IMR-90 (cell line): ENCODE results near the gene ZDHHC6.

ENCODE experiments used
- BHLHE40 ChIP-seq: fragments of 150-350 bp; IDR thresholded peaks from 2 replicates; pipeline ENCODE4 v1.6.1; 2016; ENCODE audit warnings: mild to moderate bottlenecking, low read depth, low read length
- CEBPB ChIP-seq: IDR thresholded peaks from 2 replicates; pipeline ENCODE4 v1.6.1; 2012; ENCODE audit warnings: low read depth, low read length, improper control_type of control experiment
- CHD1 ChIP-seq: IDR thresholded peaks from 2 replicates; pipeline ENCODE4 v1.6.1; 2012; ENCODE audit warnings: low read depth, low read length, improper control_type of control experiment
- FOS ChIP-seq: fragments of 150-350 bp; IDR thresholded peaks from 2 replicates; pipeline ENCODE4 v1.6.1; 2016; ENCODE audit warnings: low read depth, low read length
- MAZ ChIP-seq: IDR thresholded peaks from 2 replicates; pipeline ENCODE4 v1.6.1; 2012; ENCODE audit warnings: low read depth, mild to moderate bottlenecking, low read length, improper control_type of control experiment, moderate library complexity, borderline replicate concordance
- MXI1 ChIP-seq: IDR thresholded peaks from 2 replicates; pipeline ENCODE4 v1.6.1; 2012; ENCODE audit warnings: low read depth, mild to moderate bottlenecking, low read length, moderate library complexity, borderline replicate concordance
- POLR2A ChIP-seq: IDR thresholded peaks from 2 replicates; pipeline ENCODE4 v1.6.1; 2012; ENCODE audit warnings: mild to moderate bottlenecking, low read depth, low read length
- RAD21 ChIP-seq: IDR thresholded peaks from 2 replicates; pipeline ENCODE4 v1.6.1; 2012; ENCODE audit warnings: low read length, improper control_type of control experiment
- RCOR1 ChIP-seq: IDR thresholded peaks from 2 replicates; pipeline ENCODE4 v1.6.1; 2012; ENCODE audit warnings: mild to moderate bottlenecking, low read length, improper control_type of control experiment; ENCODE audit not compliant: insufficient replicate concordance
- RFX5 ChIP-seq: IDR thresholded peaks from 2 replicates; pipeline ENCODE4 v1.8.0; 2012; ENCODE audit warnings: low read depth, mild to moderate bottlenecking, low read length, moderate library complexity
- SMC3 ChIP-seq: fragments of 150-350 bp; IDR thresholded peaks from 2 replicates; pipeline ENCODE4 v1.6.1; 2016; ENCODE audit warnings: low read depth, mild to moderate bottlenecking, antibody characterized with exemption, low read length, moderate library complexity
- USF2 ChIP-seq: fragments of 150-350 bp; IDR thresholded peaks from 2 replicates; pipeline ENCODE4 v1.6.1; 2017; ENCODE audit warnings: mild to moderate bottlenecking, antibody characterized with exemption, low read length, low read depth
- TF ChIP-seq, protein P1 (sequence below): conservative IDR thresholded peaks from 2 replicates; pipeline ENCODE4 v1.5.1; 2012; ENCODE audit warnings: mild to moderate bottlenecking, low read depth, low read length, improper control_type of control experiment
- TF ChIP-seq, protein P2 (sequence below): fragments of 150-350 bp; IDR thresholded peaks from 2 replicates; pipeline ENCODE4 v1.6.1; 2016; ENCODE audit warnings: low read depth, mild to moderate bottlenecking, low read length, moderate library complexity, borderline replicate concordance

DNA sequence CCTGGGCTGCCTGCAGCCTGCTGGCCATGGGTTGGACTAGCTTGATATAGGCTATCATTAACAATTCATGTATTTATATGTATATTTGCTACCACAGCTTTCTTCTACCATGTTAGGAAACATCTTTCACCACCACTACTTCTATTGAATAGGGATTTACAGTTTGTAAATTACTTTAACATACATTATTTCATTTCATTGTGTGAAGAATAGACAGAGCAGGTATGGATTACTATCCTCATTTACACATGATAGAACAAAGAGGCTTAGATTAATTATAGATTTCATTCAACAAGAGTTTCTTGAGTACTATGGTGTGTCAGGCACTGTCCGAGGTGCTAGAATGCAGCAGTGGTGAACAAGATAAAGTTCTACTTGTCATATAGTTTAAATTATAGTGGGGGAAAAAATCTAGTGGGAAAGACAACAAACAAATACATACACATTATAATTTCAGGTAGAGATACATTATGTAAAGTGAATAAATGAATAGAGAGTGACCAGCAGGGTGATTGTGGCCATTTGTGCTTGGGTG, 20.9 kb upstream of the ZDHHC6 start:
- TF ChIP-seq, protein P1, sequence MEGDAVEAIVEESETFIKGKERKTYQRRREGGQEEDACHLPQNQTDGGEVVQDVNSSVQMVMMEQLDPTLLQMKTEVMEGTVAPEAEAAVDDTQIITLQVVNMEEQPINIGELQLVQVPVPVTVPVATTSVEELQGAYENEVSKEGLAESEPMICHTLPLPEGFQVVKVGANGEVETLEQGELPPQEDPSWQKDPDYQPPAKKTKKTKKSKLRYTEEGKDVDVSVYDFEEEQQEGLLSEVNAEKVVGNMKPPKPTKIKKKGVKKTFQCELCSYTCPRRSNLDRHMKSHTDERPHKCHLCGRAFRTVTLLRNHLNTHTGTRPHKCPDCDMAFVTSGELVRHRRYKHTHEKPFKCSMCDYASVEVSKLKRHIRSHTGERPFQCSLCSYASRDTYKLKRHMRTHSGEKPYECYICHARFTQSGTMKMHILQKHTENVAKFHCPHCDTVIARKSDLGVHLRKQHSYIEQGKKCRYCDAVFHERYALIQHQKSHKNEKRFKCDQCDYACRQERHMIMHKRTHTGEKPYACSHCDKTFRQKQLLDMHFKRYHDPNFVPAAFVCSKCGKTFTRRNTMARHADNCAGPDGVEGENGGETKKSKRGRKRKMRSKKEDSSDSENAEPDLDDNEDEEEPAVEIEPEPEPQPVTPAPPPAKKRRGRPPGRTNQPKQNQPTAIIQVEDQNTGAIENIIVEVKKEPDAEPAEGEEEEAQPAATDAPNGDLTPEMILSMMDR = no peak
- no peak for TF ChIP-seq POLR2A
- no peak for TF ChIP-seq MAZ
- no peak for TF ChIP-seq USF2
- no peak for TF ChIP-seq FOS
- TF ChIP-seq MXI1 = no peak
- no peak for TF ChIP-seq RCOR1
- no peak for TF ChIP-seq SMC3
- TF ChIP-seq RFX5 = no peak
- no peak for TF ChIP-seq CEBPB
- TF ChIP-seq RAD21 = no peak
- TF ChIP-seq, protein P2, sequence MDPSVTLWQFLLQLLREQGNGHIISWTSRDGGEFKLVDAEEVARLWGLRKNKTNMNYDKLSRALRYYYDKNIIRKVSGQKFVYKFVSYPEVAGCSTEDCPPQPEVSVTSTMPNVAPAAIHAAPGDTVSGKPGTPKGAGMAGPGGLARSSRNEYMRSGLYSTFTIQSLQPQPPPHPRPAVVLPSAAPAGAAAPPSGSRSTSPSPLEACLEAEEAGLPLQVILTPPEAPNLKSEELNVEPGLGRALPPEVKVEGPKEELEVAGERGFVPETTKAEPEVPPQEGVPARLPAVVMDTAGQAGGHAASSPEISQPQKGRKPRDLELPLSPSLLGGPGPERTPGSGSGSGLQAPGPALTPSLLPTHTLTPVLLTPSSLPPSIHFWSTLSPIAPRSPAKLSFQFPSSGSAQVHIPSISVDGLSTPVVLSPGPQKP = no peak
- TF ChIP-seq BHLHE40 = no peak
- TF ChIP-seq CHD1 = no peak
